Heart right ventricle (tissue), 16 donors: ENCODE data around the gene SLC25A48. TPM values are rescaled to one million over a fixed set of nuclear protein-coding genes. Genes with fewer than 3 reads are reported as not detected.

Experiments
- ATAC-seq, 8 donors: fragments of 200-7000 bp; cut with Tn5 transposase; one replicate each; pipeline ENCODE4 v1.9.1; 2020; ENCODE audit warnings: mild to moderate bottlenecking in 8 of 8, moderate library complexity in 8 of 8, moderate number of reproducible peaks in 1 of 8
- DNase-seq, 2 donors: peaks; one replicate each; pipeline ENCODE4 v3.0.0-alpha.2; 2020
- H3K27ac ChIP-seq, 10 donors: fragments of 200-600 bp; sonication (generic) in 2 of 10; one replicate each; pipeline versions ENCODE4 v1.5.0 to v1.8.0; 2020 to 2022; ENCODE audit warnings: mild to moderate bottlenecking in 3 of 10
- H3K27me3 ChIP-seq, 7 donors: fragments of 200-600 bp; one replicate each; pipeline ENCODE4 v1.8.0; 2021 to 2022; ENCODE audit warnings: mild to moderate bottlenecking in 2 of 7
- H3K36me3 ChIP-seq, 9 donors: fragments of 200-600 bp; sonication (generic) in 1 of 9; one replicate each; pipeline versions ENCODE4 v1.5.0 to v1.8.0; 2020 to 2022; ENCODE audit warnings: mild to moderate bottlenecking in 2 of 9
- H3K4me1 ChIP-seq, 9 donors: fragments of 200-600 bp; sonication (generic) in 1 of 9; one replicate each; pipeline versions ENCODE4 v1.5.0 to v1.8.0; 2020 to 2022; ENCODE audit warnings: mild to moderate bottlenecking in 4 of 9
- H3K4me3 ChIP-seq, 10 donors: fragments of 200-600 bp; sonication (generic) in 2 of 10; one replicate each; pipeline versions ENCODE4 v1.5.0 to v1.8.0; 2020 to 2022; ENCODE audit warnings: mild to moderate bottlenecking in 7 of 10, moderate library complexity in 2 of 10
- H3K9me3 ChIP-seq, 11 donors: fragments of 200-600 bp in 10 of 11; sonication (generic) in 2 of 11; one replicate each; pipeline versions ENCODE4 v1.5.0 to v1.8.0; 2013 to 2022; ENCODE audit warnings: mild to moderate bottlenecking in 2 of 11, control low read depth in 1 of 11, moderate library complexity in 1 of 11
- CTCF ChIP-seq, 9 donors: fragments of 200-600 bp; sonication (generic) in 2 of 9; IDR thresholded peaks; one replicate each; pipeline versions ENCODE4 v1.5.0 to v1.8.0; 2021 to 2022; ENCODE audit warnings: antibody characterized with exemption in 9 of 9, mild to moderate bottlenecking in 5 of 9, moderate library complexity in 1 of 9
- WGBS, 2 donors: extraction: QIAGEN DNeasy Blood & Tissue Kit; methylation state at CpG; one replicate each; pipeline ENCODE4 v1.1.7; 2013; ENCODE audit warnings: inconsistent platforms in 1 of 2; 5-methylcytosine and 5-hydroxymethylcytosine counted together
- intact Hi-C, 10 donors: fragments of 100-400 bp; cut with DNase I; formaldehyde crosslinking; loops; one replicate each; pipeline versions ENCODE4 v1.11.1 to v1.14.2; 2022
- long read RNA-seq, 3 donors: library from polyadenylated mRNA; unstranded; transcript quantifications; one replicate each; pipeline ENCODE4 v2.0.0, GENCODE V29; 2020 to 2021
- polyA plus RNA-seq, 2 donors: library from polyadenylated mRNA; stranded (reverse); fragments of 200-250 nt; gene quantifications; one replicate each; pipeline ENCODE4 v1.2.3, GENCODE V29; 2013
- total RNA-seq, 10 donors: library from RNA; stranded (reverse); fragmentation: NEBNext Ultra II Directional in 3 of 10; extraction: Animal tissue kit (Norgen Biotek cat#: 25700) in 3 of 10; gene quantifications; one replicate each; pipeline versions ENCODE4 v1.2.1 to v1.2.4, GENCODE V29; 2021 to 2023
- donor health status: Arrhythmogenic right ventricular cardiomyopathy.
- donor health status: ischemic (EF 13 %, LVEDD 7.1; RV severe dilation, severe dysfunction).
- donor health status: healthy with polysubstance abuse.
- donor health status: DM: no; HTN: yes; CAD: no.
- donor health status: DM: no; HTN: no; CAD: no.
- donor health status: ischemic (EF 25% LVEDD 6.9; RV normal size, moderate dysfunction).
- donor health status: ischemic (EF 25% LVEDD 5.7; RV mildly dilated, moderate dysfunction).
- donor health status: healthy.
- donor health status: DM: yes; HTN: yes; CAD: no.
- donor health status: Ischemic cardiomyopathy.
- donor health status: ischemic (EF 35%, LVEDD 5.7; RV mildly dilated, moderate dysfunction).
- donor health status: nonischemic (EF 11% LVEDD 7.7; RV severe dilation, severe dysfunction).
- donor health status: DM: yes; HTN: yes; CAD: no.
- donor health status: PGD.
- donor health status: ischemic (EF 29% LVEDD 5.4; RV normal size, mild dysfunction).
- donor health status: nonischemic (EF 23%, LVEDD 6.1; RV moderate dilation, normal function).

The SLC25A48 gene
- total RNA-seq = under 1 TPM in 4 of 10 donors, not detected in 6; 0.16 to 0.40 (median 0.23) TPM
- polyA plus RNA-seq = 10 to 100 TPM in 1 of 2 donors, not detected in 1; 10.8 TPM
- long read RNA-seq, donor 1, partial matches to known transcripts = 1 of 1 reads
- long read RNA-seq, donor 1, other reads (novel, unspliced or antisense) = 0 of 1 reads
- long read RNA-seq, donor 2 = 0 reads
- long read RNA-seq, donor 3, partial matches to known transcripts = 0 of 1 reads
- long read RNA-seq, donor 3, other reads (novel, unspliced or antisense) = 1 of 1 reads

GRCh38 chr5:135834639-135835529 is at the start of gene SLC25A48:
Gene SLC25A48 (plus strand): TSS chr5:135834663. CDS start chr5:135834848, 185 bp downstream.
- H3K27me3 ChIP-seq = peaks cover 10 to 74% (median 60%) of the 10 kb centered on the region in 7 donors
- H3K4me1 ChIP-seq = peaks cover 0 to 14% (median 12%) of the 10 kb centered on the region in 9 donors
- no peaks in the 10 kb centered on the region for H3K36me3 ChIP-seq

GRCh38 chr5:135800656-135801055 is 33.8 kb upstream of the SLC25A48 start:
- no peaks in the 10 kb centered on the region for H3K4me1 ChIP-seq
- no peaks in the 10 kb centered on the region for H3K36me3 ChIP-seq
- H3K4me3 ChIP-seq = no peak overlapping the region
- no peak for TF ChIP-seq CTCF (IDR thresholded peaks at IDR 0.05)
- DNase-seq = no peak
- ATAC-seq = no peak
- intact Hi-C loops = no loop called here
- peaks cover 0 to 49% (median 23%) of the 10 kb centered on the region in 7 donors for H3K27me3 ChIP-seq
- H3K27ac ChIP-seq = no peak overlapping the region
- 72 to 74% methylated on average over 10 of the region's 10 CpGs for WGBS, 2 donors
- no peaks in the 10 kb centered on the region for H3K9me3 ChIP-seq

More at GRCh38 chr5:135834639-135835529, at the start of gene SLC25A48:
- TF ChIP-seq CTCF (IDR thresholded peaks at IDR 0.05) = peak in 4 of 9 donors; percentile 16 to 66 (median 62)
- H3K27ac ChIP-seq = no peak within 1 kb of the TSS
- DNase-seq = peak; percentile 21 to 51
- H3K4me3 ChIP-seq = peak within 1 kb of the TSS; percentile 1 to 49 (median 44)
- H3K9me3 ChIP-seq = peaks cover 0 to 7% (median 0%) of the 10 kb centered on the region in 11 donors
- peak in 6 of 8 donors; percentile 62 to 88 (median 83) for ATAC-seq
- 1 to 2% methylated on average over 67 to 68 of the region's 68 CpGs for WGBS, 2 donors
- intact Hi-C loops = loop anchor here in 5 of 10 donors (5.0 to 10.0 kb wide), 4 partner anchors 273 to 373 kb away; no protein-coding TSS in a partner anchor

- Histone ChIP-seq H3K4me3 (no peak overlapping the region), H3K27ac (peak overlapping the region in 2 of 10 donors; percentile 19 to 51)
Observed at GRCh38 chr5:135810188-135810943, 24.1 kb upstream of the SLC25A48 start.

More at GRCh38 chr5:135810188-135810943, 24.1 kb upstream of the SLC25A48 start:
- ATAC-seq = peak in 5 of 8 donors; percentile 26 to 67 (median 52)
- peaks cover 0 to 10% (median 0%) of the 10 kb centered on the region in 9 donors for H3K4me1 ChIP-seq
- 57 to 63% methylated on average over 7 of the region's 7 CpGs for WGBS, 2 donors
- intact Hi-C loops = loop anchor here in 1 of 10 donors (10.0 kb wide), 1 partner anchor 346 kb away; no protein-coding TSS in a partner anchor
- no peak for TF ChIP-seq CTCF (IDR thresholded peaks at IDR 0.05)
- no peaks in the 10 kb centered on the region for H3K9me3 ChIP-seq
- no peaks in the 10 kb centered on the region for H3K36me3 ChIP-seq
- H3K27me3 ChIP-seq = peaks cover 0 to 4% (median 0%) of the 10 kb centered on the region in 7 donors
- DNase-seq = no peak
